ENCODE data around the gene ANKZF1. TPM values are rescaled to one million over a fixed set of nuclear protein-coding genes. Genes with fewer than 3 reads are reported as not detected.

Gene ANKZF1
- total RNA-seq, 1 donor from 2014 or later, result 43.8 TPM

GRCh38 chr2:219181531-219181930 is 48.1 kb upstream of the ANKZF1 start:
- FAIRE-seq (no peak), DNase-seq (ENCODE audit: low read depth) (no peak)
- peaks cover 1% of the 10 kb centered on the region for H3K9me3 Mint-ChIP-seq (ENCODE audit: unreplicated experiment)
- no peak overlapping the region for H3K27ac Mint-ChIP-seq (ENCODE audit: unreplicated experiment)
- peaks cover 16% of the 10 kb centered on the region for H3K36me3 Mint-ChIP-seq (ENCODE audit: low read depth, unreplicated experiment)
- Histone ChIP-seq H3K4me3 (ENCODE audit: insufficient read depth, low read depth, low read length) (no peak overlapping the region), H3K27me3 (ENCODE audit: insufficient read depth, low read length) (no peaks in the 10 kb centered on the region), H3K9ac (ENCODE audit: low read length) (no peak overlapping the region), H4K20me1 (ENCODE audit: insufficient read depth, low read length) (peaks cover 34% of the 10 kb centered on the region), H2AFZ (ENCODE audit: low read depth, low read length) (no peak overlapping the region), H3K4me2 (ENCODE audit: low read length) (no peak overlapping the region), H3K4me1 (ENCODE audit: insufficient read depth, low read length) (peaks cover 14% of the 10 kb centered on the region), H3K79me2 (ENCODE audit: insufficient read depth, low read length) (peaks cover 27% of the 10 kb centered on the region), H3K36me3 (ENCODE audit: insufficient read depth, low read length) (peaks cover 30% of the 10 kb centered on the region), H3K9me3 (ENCODE audit: insufficient read depth, low read depth, low read length) (no peaks in the 10 kb centered on the region), H3K27ac (ENCODE audit: low read depth, low read length) (no peak overlapping the region)
- peaks cover 9% of the 10 kb centered on the region for H3K4me1 Mint-ChIP-seq (ENCODE audit: low read depth, unreplicated experiment)
- no peaks in the 10 kb centered on the region for H3K27me3 Mint-ChIP-seq (ENCODE audit: low read depth, unreplicated experiment)
- H3K4me3 Mint-ChIP-seq (ENCODE audit: unreplicated experiment), result no peak overlapping the region
- TF ChIP-seq EZH2 (IDR thresholded peaks at IDR 0.05; ENCODE audit: insufficient read depth, low read length), result no peak
- no peak for TF ChIP-seq CTCF (IDR thresholded peaks at IDR 0.05; ENCODE audit: insufficient read depth, low read depth, low read length)

GRCh38 chr2:219182331-219183150 is 47.1 kb upstream of the ANKZF1 start:
- no peak overlapping the region for H3K27ac ChIP-seq (ENCODE audit: low read depth, low read length)
- DNase-seq (ENCODE audit: low read depth) (no peak), FAIRE-seq (no peak)
- H3K9me3 Mint-ChIP-seq (ENCODE audit: unreplicated experiment), result peaks cover 1% of the 10 kb centered on the region
- H3K36me3 ChIP-seq (ENCODE audit: insufficient read depth, low read length), result peaks cover 30% of the 10 kb centered on the region
- H3K27ac Mint-ChIP-seq (ENCODE audit: unreplicated experiment), result no peak overlapping the region
- peaks cover 16% of the 10 kb centered on the region for H3K36me3 Mint-ChIP-seq (ENCODE audit: low read depth, unreplicated experiment)
- peaks cover 27% of the 10 kb centered on the region for H3K79me2 ChIP-seq (ENCODE audit: insufficient read depth, low read length)
- no peaks in the 10 kb centered on the region for H3K27me3 ChIP-seq (ENCODE audit: insufficient read depth, low read length)
- no peak overlapping the region for H2AFZ ChIP-seq (ENCODE audit: low read depth, low read length)
- no peak overlapping the region for H3K4me3 Mint-ChIP-seq (ENCODE audit: unreplicated experiment)
- H4K20me1 ChIP-seq (ENCODE audit: insufficient read depth, low read length), result peaks cover 34% of the 10 kb centered on the region
- no peak for TF ChIP-seq EZH2 (IDR thresholded peaks at IDR 0.05; ENCODE audit: insufficient read depth, low read length)
- no peak for TF ChIP-seq CTCF (IDR thresholded peaks at IDR 0.05; ENCODE audit: insufficient read depth, low read depth, low read length)
- H3K4me3 ChIP-seq (ENCODE audit: insufficient read depth, low read depth, low read length), result no peak overlapping the region
- H3K9me3 ChIP-seq (ENCODE audit: insufficient read depth, low read depth, low read length), result no peaks in the 10 kb centered on the region
- no peaks in the 10 kb centered on the region for H3K27me3 Mint-ChIP-seq (ENCODE audit: low read depth, unreplicated experiment)
- H3K4me1 ChIP-seq (ENCODE audit: insufficient read depth, low read length), result peaks cover 10% of the 10 kb centered on the region
- H3K9ac ChIP-seq (ENCODE audit: low read length), result no peak overlapping the region
- H3K4me2 ChIP-seq (ENCODE audit: low read length), result no peak overlapping the region
- peaks cover 6% of the 10 kb centered on the region for H3K4me1 Mint-ChIP-seq (ENCODE audit: low read depth, unreplicated experiment)

Data from astrocyte (in vitro differentiated cells and primary cell).